Activated T-cell treated with anti-CD3 and anti-CD28 coated beads, Interleukin-2, amount 50 U/mL, for 48 hours (primary cell): ENCODE results near the gene LPAR2.

ENCODE experiments used
- DNase-seq, 2 experiments: peaks; one replicate each; pipeline ENCODE4 v3.0.0-alpha.2; 2020

LPAR2 gene

GRCh38 chr19:19652482-19653295 is 24.7 kb upstream of the LPAR2 start:
- no peak for DNase-seq

GRCh38 chr19:19651076-19651475 is 23.1 kb upstream of the LPAR2 start:
- no peak for DNase-seq

- DNase-seq = no peak
Measured at GRCh38 chr19:19650331-19650730, 22.3 kb upstream of the LPAR2 start.

GRCh38 chr19:19649580-19649995 is 21.6 kb upstream of the LPAR2 start:
- no peak for DNase-seq

- DNase-seq = no peak
Measured at GRCh38 chr19:19649155-19649554, 21.1 kb upstream of the LPAR2 start.

GRCh38 chr19:19647037-19647835 is 19.2 kb upstream of the LPAR2 start:
- DNase-seq = no peak

GRCh38 chr19:19645233-19645870 is 17.3 kb upstream of the LPAR2 start:
- no peak for DNase-seq

GRCh38 chr19:19644054-19644388 is 16.0 kb upstream of the LPAR2 start:
- DNase-seq = no peak

GRCh38 chr19:19643158-19644053 is 15.4 kb upstream of the LPAR2 start, which contains the start of gene GMIP:
Gene GMIP (minus strand): TSS chr19:19643657. CDS start chr19:19643529, 128 bp downstream.
- DNase-seq = peak; percentile 89 to 91

GRCh38 chr19:19642506-19643157 is 14.6 kb upstream of the LPAR2 start:
- peak; percentile 66 to 68 for DNase-seq

- no peak for DNase-seq
Measured at GRCh38 chr19:19637523-19638251, 9.7 kb upstream of the LPAR2 start.

- no peak for DNase-seq
Measured at GRCh38 chr19:19637186-19637522, 9.1 kb upstream of the LPAR2 start.

GRCh38 chr19:19636573-19637185 is 8.7 kb upstream of the LPAR2 start:
- no peak for DNase-seq

- no peak for DNase-seq
Measured at GRCh38 chr19:19635313-19635702, 7.3 kb upstream of the LPAR2 start.

- DNase-seq = no peak
Measured at GRCh38 chr19:19634516-19635312, 6.7 kb upstream of the LPAR2 start.

GRCh38 chr19:19633711-19634515 is 5.9 kb upstream of the LPAR2 start:
- no peak for DNase-seq

GRCh38 chr19:19632661-19633060 is 4.6 kb upstream of the LPAR2 start:
- no peak for DNase-seq

GRCh38 chr19:19631346-19631745 is 3.3 kb upstream of the LPAR2 start:
- no peak for DNase-seq

- DNase-seq = no peak
Measured at GRCh38 chr19:19630426-19630825, 2.4 kb upstream of the LPAR2 start.
